Glutamatergic neuron (in vitro differentiated cells): ENCODE measurements around the gene IRF2. TPM values are rescaled to one million over a fixed set of nuclear protein-coding genes. Genes with fewer than 3 reads are reported as not detected.

ENCODE experiments used
- DNase-seq: peaks from one replicate; pipeline ENCODE4 v3.0.0; 2022
- H3K27ac Mint-ChIP-seq: one replicate; pipeline ENCODE4 v1.8.0; 2020; ENCODE audit warnings: mild to moderate bottlenecking, mixed read lengths, inconsistent platforms; ENCODE audit not compliant: unreplicated experiment
- H3K27me3 Mint-ChIP-seq: one replicate; pipeline ENCODE4 v1.8.0; 2020; ENCODE audit warnings: mild to moderate bottlenecking, moderate library complexity, mixed read lengths, inconsistent platforms; ENCODE audit not compliant: unreplicated experiment
- H3K36me3 Mint-ChIP-seq: one replicate; pipeline ENCODE4 v1.8.0; 2020; ENCODE audit warnings: mild to moderate bottlenecking, mixed read lengths, inconsistent platforms; ENCODE audit not compliant: unreplicated experiment
- H3K4me1 Mint-ChIP-seq: one replicate; pipeline ENCODE4 v1.8.0; 2020; ENCODE audit warnings: mild to moderate bottlenecking, low read depth, mixed read lengths, inconsistent platforms; ENCODE audit not compliant: unreplicated experiment
- H3K4me3 Mint-ChIP-seq: one replicate; pipeline ENCODE4 v1.8.0; 2020; ENCODE audit warnings: mild to moderate bottlenecking, mixed read lengths, inconsistent platforms; ENCODE audit not compliant: unreplicated experiment
- H3K9me3 Mint-ChIP-seq: one replicate; pipeline ENCODE4 v1.8.0; 2020; ENCODE audit warnings: mild to moderate bottlenecking, moderate library complexity, mixed read lengths, inconsistent platforms; ENCODE audit not compliant: unreplicated experiment
- total RNA-seq: library from RNA; stranded (reverse); fragmentation: NEBNext Ultra II Directional; extraction: Animal tissue kit (Norgen Biotek cat#: 25700); gene quantifications from one replicate; pipeline ENCODE4 v1.2.1, GENCODE V29; 2021; ENCODE audit not compliant: unreplicated experiment
- TF ChIP-seq, protein P1 (sequence below): fragments of 200-600 bp; sonication (generic); IDR thresholded peaks from one replicate; pipeline ENCODE4 v1.5.0; 2021; ENCODE audit not compliant: partially characterized antibody, unreplicated experiment

Gene IRF2
- total RNA-seq, 1 donor from 2014 or later: 7.4 TPM

DNA sequence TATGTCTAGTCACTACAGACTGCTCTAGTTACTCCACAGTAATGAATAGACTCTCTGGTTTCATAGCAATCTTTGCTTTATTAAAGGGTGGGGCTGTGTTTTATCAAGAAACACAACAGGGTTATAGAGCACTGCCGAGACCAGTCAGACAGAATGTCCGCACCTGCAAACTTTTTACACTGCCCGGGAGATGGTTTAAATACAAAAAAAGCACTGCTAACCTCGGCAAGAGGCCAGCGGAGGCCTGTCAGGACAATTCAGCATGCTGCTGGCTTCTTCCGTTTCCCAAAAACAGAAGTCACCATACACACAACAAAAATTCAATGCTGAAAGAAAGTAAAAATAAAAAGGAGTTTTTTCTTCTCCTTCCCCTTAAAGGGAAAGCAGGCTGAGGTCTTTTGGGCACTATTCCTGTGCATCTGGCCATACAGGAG is 67.4 kb downstream of the IRF2 start:
- H3K4me1 Mint-ChIP-seq: peaks cover 8% of the 10 kb centered on the region
- peaks cover 2% of the 10 kb centered on the region for H3K27me3 Mint-ChIP-seq
- DNase-seq: no peak
- TF ChIP-seq, protein P1, sequence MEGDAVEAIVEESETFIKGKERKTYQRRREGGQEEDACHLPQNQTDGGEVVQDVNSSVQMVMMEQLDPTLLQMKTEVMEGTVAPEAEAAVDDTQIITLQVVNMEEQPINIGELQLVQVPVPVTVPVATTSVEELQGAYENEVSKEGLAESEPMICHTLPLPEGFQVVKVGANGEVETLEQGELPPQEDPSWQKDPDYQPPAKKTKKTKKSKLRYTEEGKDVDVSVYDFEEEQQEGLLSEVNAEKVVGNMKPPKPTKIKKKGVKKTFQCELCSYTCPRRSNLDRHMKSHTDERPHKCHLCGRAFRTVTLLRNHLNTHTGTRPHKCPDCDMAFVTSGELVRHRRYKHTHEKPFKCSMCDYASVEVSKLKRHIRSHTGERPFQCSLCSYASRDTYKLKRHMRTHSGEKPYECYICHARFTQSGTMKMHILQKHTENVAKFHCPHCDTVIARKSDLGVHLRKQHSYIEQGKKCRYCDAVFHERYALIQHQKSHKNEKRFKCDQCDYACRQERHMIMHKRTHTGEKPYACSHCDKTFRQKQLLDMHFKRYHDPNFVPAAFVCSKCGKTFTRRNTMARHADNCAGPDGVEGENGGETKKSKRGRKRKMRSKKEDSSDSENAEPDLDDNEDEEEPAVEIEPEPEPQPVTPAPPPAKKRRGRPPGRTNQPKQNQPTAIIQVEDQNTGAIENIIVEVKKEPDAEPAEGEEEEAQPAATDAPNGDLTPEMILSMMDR: no peak
- H3K27ac Mint-ChIP-seq: no peak overlapping the region
- no peak overlapping the region for H3K4me3 Mint-ChIP-seq
- H3K9me3 Mint-ChIP-seq: peaks cover 3% of the 10 kb centered on the region
- H3K36me3 Mint-ChIP-seq: no peaks in the 10 kb centered on the region

DNA sequence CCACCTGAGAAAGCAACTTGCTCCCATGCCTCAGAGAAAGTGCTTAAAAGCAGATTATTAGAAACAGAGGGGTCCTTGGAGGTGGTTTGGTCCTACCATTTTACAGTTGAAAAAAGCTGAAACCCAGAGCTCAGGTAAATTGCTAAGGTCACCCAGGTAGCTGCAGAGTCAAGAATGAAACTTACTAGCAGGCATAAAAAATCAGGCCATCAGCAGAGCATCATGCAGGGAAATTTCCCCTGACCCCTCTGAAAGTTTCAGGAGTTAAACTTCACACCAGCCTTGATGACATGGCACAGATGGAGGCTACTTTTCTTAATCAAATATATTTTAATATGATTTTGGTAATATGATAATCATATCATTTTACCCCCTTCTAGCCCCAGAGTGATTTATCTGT is 70.3 kb downstream of the IRF2 start:
- no peaks in the 10 kb centered on the region for H3K36me3 Mint-ChIP-seq
- no peak overlapping the region for H3K4me3 Mint-ChIP-seq
- no peak overlapping the region for H3K27ac Mint-ChIP-seq
- peaks cover 1% of the 10 kb centered on the region for H3K9me3 Mint-ChIP-seq
- H3K27me3 Mint-ChIP-seq: no peaks in the 10 kb centered on the region
- TF ChIP-seq, protein P1: no peak
- DNase-seq: no peak
- peaks cover 11% of the 10 kb centered on the region for H3K4me1 Mint-ChIP-seq

DNA sequence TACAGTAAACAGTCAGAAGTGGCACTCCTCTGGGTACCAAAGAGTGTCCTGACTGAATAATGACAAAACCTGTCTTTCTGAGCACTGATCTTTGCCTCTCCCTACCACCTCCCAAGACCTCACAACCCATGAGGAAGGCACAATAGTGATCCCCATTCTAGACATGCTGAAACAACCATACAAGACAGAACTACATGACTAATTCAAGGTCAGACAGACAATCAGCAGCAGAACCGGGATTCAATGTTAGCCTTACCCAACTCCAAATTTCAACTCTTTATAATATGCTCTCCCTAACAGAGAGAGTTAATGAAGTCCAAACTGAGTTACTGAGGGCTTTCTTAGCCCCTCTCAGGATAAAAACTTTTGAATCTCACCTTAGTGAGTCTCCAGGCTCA is 71.0 kb downstream of the IRF2 start:
- Mint-ChIP-seq H3K4me3 (no peak overlapping the region), H3K27ac (no peak overlapping the region), H3K27me3 (no peaks in the 10 kb centered on the region), H3K36me3 (no peaks in the 10 kb centered on the region), H3K9me3 (peaks cover 1% of the 10 kb centered on the region), H3K4me1 (peaks cover 11% of the 10 kb centered on the region)
- TF ChIP-seq, protein P1: no peak
- no peak for DNase-seq

DNA sequence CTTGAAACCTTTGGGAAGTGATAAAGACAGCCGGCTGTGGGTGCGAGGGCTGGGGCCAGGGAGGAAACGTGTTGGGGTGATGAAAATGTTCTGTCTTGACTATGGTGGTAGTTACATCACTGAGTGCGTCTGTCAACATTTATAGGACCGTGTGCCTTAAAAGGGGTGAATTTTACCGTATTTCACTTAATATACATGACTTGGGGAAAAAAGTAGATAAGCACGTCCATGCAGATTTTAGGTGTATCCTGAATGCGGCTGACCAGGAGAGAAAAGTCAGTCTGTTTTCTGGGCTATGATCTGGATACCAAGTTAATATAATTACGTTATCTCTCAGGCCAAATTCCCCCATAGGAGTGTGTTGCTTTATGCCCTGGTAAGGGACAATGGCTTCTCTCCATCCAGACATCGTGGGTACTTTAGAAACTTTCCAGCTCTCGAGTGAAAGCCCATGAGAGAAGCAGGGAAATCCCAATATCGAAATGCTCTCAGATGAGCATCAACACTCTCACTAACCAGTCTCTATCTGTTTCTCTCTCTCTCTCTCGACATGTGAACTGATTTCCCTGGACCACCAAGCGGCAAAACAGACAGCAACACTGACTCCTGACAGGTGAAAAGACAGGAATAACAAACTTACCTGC is 71.5 kb downstream of the IRF2 start:
- Mint-ChIP-seq H3K4me1 (peaks cover 11% of the 10 kb centered on the region), H3K4me3 (no peak overlapping the region)
- TF ChIP-seq, protein P1: no peak

DNA sequence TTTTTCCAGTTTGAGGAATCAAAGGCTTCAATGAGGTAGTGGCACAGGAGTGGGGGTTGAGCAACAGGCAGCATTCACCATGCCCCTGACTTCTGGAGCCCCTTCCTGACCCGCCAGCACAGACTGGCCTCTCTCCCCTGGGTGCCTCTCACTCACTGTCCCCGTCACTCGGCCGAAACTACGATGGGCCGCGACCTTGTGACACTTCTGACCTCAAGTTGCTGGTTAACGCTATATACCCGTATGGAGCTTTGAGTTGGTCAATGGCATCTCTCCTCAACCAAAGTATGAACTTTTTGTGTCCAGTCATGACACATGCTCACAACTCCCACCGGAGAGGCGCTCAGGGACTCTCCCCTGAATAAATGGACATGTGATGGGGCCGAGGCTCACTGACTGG is 72.1 kb downstream of the IRF2 start:
- DNase-seq: no peak
- no peaks in the 10 kb centered on the region for H3K36me3 Mint-ChIP-seq
- no peak overlapping the region for H3K4me3 Mint-ChIP-seq
- no peak overlapping the region for H3K27ac Mint-ChIP-seq
- no peaks in the 10 kb centered on the region for H3K9me3 Mint-ChIP-seq
- TF ChIP-seq, protein P1: no peak
- peaks cover 16% of the 10 kb centered on the region for H3K4me1 Mint-ChIP-seq
- no peaks in the 10 kb centered on the region for H3K27me3 Mint-ChIP-seq

More for the DNA sequence above, 71.5 kb downstream of the IRF2 start:
- Mint-ChIP-seq H3K27me3 (no peaks in the 10 kb centered on the region), H3K36me3 (no peaks in the 10 kb centered on the region), H3K27ac (no peak overlapping the region), H3K9me3 (peaks cover under 1% of the 10 kb centered on the region)
- no peak for DNase-seq
